GM12878 (cell line): ENCODE data around the gene CHCHD6. TPM values are rescaled to one million over a fixed set of nuclear protein-coding genes. Genes with fewer than 3 reads are reported as not detected.

ENCODE experiments used
- ATAC-seq: fragments of 200-7000 bp; cut with Tn5 transposase; 3 replicates; pipeline ENCODE4 v1.9.1; 2020; ENCODE audit warnings: mild to moderate bottlenecking, moderate library complexity
- BruUV-seq: library from RNA; stranded (reverse); fragments of 400-500 nt; replicated peaks from 2 replicates; lab custom pipeline; 2021; lab: Mats Ljungman, UMichigan
- CTCF ChIA-PET: fragments of 300-600 bp; sonication (Branson Sonifier 250); formaldehyde crosslinking; extraction: SDS; loops from one replicate; lab custom pipeline; 2021; ENCODE audit warnings: inconsistent platforms; lab: Yijun Ruan, JAX
- POLR2A ChIA-PET: fragments of 350-600 bp; formaldehyde crosslinking; extraction: SDS; loops from one replicate; lab custom pipeline; 2021; ENCODE audit warnings: inconsistent platforms; lab: Charles Lee
- RAD21 ChIA-PET: fragments of 300-600 bp; sonication (Branson Sonifier 250); formaldehyde crosslinking; loops from one replicate; lab custom pipeline; 2023; ENCODE audit warnings: antibody characterized with exemption; ENCODE audit not compliant: unreplicated experiment; lab: Charles Lee
- SMC1A ChIA-PET: fragments of 300-600 bp; sonication (Branson Sonifier 250); formaldehyde crosslinking; loops from one replicate; lab custom pipeline; 2023; ENCODE audit not compliant: unreplicated experiment, uncharacterized antibody; lab: Charles Lee
- DNase-seq: peaks from one replicate; pipeline ENCODE4 v3.0.0-alpha.2; 2011; ENCODE audit warnings: low read depth, low spot score
- FAIRE-seq: peaks from 3 replicates; lab custom pipeline; 2011; peaks lifted over from hg19 to GRCh38; lab: Jason Lieb, UNC
- H2AFZ ChIP-seq: 2 replicates; pipeline ENCODE4 v1.6.0; 2011; ENCODE audit warnings: low read depth, low read length, control low read depth; ENCODE audit not compliant: control insufficient read depth
- H3K27ac ChIP-seq: 2 replicates; pipeline ENCODE4 v1.5.1; 2011; ENCODE audit warnings: control low read depth; ENCODE audit not compliant: control insufficient read depth, insufficient read depth
- H3K27me3 ChIP-seq, 2 experiments: replicated peaks in 1 of 2; 2 replicates each; pipeline versions ENCODE4 v1.6.0 to v1.6.1; 2011; ENCODE audit warnings: low read length in 1 of 2; ENCODE audit not compliant: control insufficient read depth in 2 of 2, insufficient read depth in 2 of 2
- H3K36me3 ChIP-seq, 2 experiments: 2 replicates each; pipeline ENCODE4 v1.5.1; 2011; ENCODE audit warnings: low read length in 1 of 2; ENCODE audit not compliant: control insufficient read depth in 2 of 2, insufficient read depth in 2 of 2
- H3K4me1 ChIP-seq: 2 replicates; pipeline ENCODE4 v1.6.1; 2011; ENCODE audit warnings: mild to moderate bottlenecking, low read length, moderate library complexity, mixed read lengths; ENCODE audit not compliant: control insufficient read depth, insufficient read depth
- H3K4me2 ChIP-seq: 2 replicates; pipeline ENCODE4 v1.6.0; 2011; ENCODE audit warnings: control low read depth; ENCODE audit not compliant: control insufficient read depth, insufficient read depth
- H3K4me3 ChIP-seq: fragments of 200-600 bp; sonication (generic); 2 replicates; pipeline ENCODE4 v1.5.1; 2016
- H3K79me2 ChIP-seq: 2 replicates; pipeline ENCODE4 v1.6.0; 2011; ENCODE audit warnings: low read length; ENCODE audit not compliant: control insufficient read depth, insufficient read depth
- H3K9ac ChIP-seq: 2 replicates; pipeline ENCODE4 v1.8.0; 2011; ENCODE audit warnings: low read length, control low read depth, mixed read lengths; ENCODE audit not compliant: control insufficient read depth, insufficient read depth
- H3K9me3 ChIP-seq: replicated peaks from 3 replicates; pipeline ENCODE4 v1.5.1; 2011; ENCODE audit warnings: mild to moderate bottlenecking, low read length; ENCODE audit not compliant: control insufficient read depth, insufficient read depth
- H4K20me1 ChIP-seq: 2 replicates; pipeline ENCODE4 v1.6.0; 2011; ENCODE audit not compliant: control insufficient read depth, insufficient read depth
- CBX5 ChIP-seq: sonication (generic); IDR thresholded peaks from 2 replicates; pipeline ENCODE4 v1.6.1; 2016; ENCODE audit warnings: low read depth, moderate library complexity, mild to moderate bottlenecking, inconsistent platforms
- CHD1 ChIP-seq: IDR thresholded peaks from 2 replicates; pipeline ENCODE4 v1.6.1; 2012; ENCODE audit warnings: low read depth, low read length, improper control_type of control experiment
- EGR1 ChIP-seq, 2 experiments: IDR thresholded peaks; 1 replicate in 1 of 2; 2 replicates in 1 of 2; pipeline ENCODE4 v1.6.1; 2011 to 2012; ENCODE audit warnings: low read depth in 2 of 2, low read length in 2 of 2, borderline replicate concordance in 1 of 2, mild to moderate bottlenecking in 1 of 2, moderate library complexity in 1 of 2
- HDAC2 ChIP-seq: fragments of 200-600 bp; sonication (generic); IDR thresholded peaks from 2 replicates; pipeline ENCODE4 v1.6.1; 2017
- IKZF2 ChIP-seq, 2 experiments: fragments of 450-650 bp; IDR thresholded peaks; 2 replicates each; pipeline ENCODE4 v1.6.1; 2017; ENCODE audit warnings: mild to moderate bottlenecking in 2 of 2, moderate library complexity in 2 of 2
- MXI1 ChIP-seq: fragments of 150-350 bp; IDR thresholded peaks from 2 replicates; pipeline ENCODE4 v1.6.1; 2011; ENCODE audit warnings: low read depth, mild to moderate bottlenecking, inconsistent platforms, low read length, improper control_type of control experiment
- NBN ChIP-seq: fragments of 450-650 bp; IDR thresholded peaks from 2 replicates; pipeline ENCODE4 v1.6.1; 2016
- PBX3 ChIP-seq: IDR thresholded peaks from 2 replicates; pipeline ENCODE4 v1.6.1; 2011; ENCODE audit warnings: mild to moderate bottlenecking, low read depth, low read length, moderate library complexity; ENCODE audit not compliant: insufficient replicate concordance
- POLR2AphosphoS2 ChIP-seq: IDR thresholded peaks from 2 replicates; pipeline ENCODE4 v1.6.1; 2011; ENCODE audit warnings: low read depth, mild to moderate bottlenecking, low read length, improper control_type of control experiment, moderate library complexity
- POU2F2 ChIP-seq: IDR thresholded peaks from 3 replicates; pipeline ENCODE4 v1.6.1; 2011; ENCODE audit warnings: low read depth, mild to moderate bottlenecking, low read length, borderline replicate concordance
- RAD51 ChIP-seq: fragments of 450-650 bp; IDR thresholded peaks from 2 replicates; pipeline ENCODE4 v1.6.1; 2016; ENCODE audit warnings: moderate library complexity, mild to moderate bottlenecking, inconsistent platforms
- SP1 ChIP-seq: IDR thresholded peaks from one replicate; pipeline ENCODE4 v1.6.1; 2011; ENCODE audit warnings: low read depth, low read length
- SREBF2 ChIP-seq: IDR thresholded peaks from 2 replicates; pipeline ENCODE4 v1.6.1; 2012; ENCODE audit warnings: mild to moderate bottlenecking, low read length
- SRF ChIP-seq, 2 experiments: IDR thresholded peaks; 2 replicates each; pipeline ENCODE4 v1.6.1; 2011; ENCODE audit warnings: low read depth in 2 of 2, low read length in 2 of 2, mild to moderate bottlenecking in 1 of 2, moderate library complexity in 1 of 2
- TBL1XR1 ChIP-seq: IDR thresholded peaks from 2 replicates; pipeline ENCODE4 v1.6.1; 2012; ENCODE audit warnings: low read depth, low read length, improper control_type of control experiment
- USF2 ChIP-seq: IDR thresholded peaks from 2 replicates; pipeline ENCODE4 v1.6.1; 2011; ENCODE audit warnings: low read depth, low read length, improper control_type of control experiment, borderline replicate concordance
- ZNF217 ChIP-seq: fragments of 450-650 bp; IDR thresholded peaks from 2 replicates; pipeline ENCODE4 v1.6.1; 2017; ENCODE audit warnings: antibody characterized with exemption, mild to moderate bottlenecking
- ZNF622 ChIP-seq: fragments of 450-650 bp; IDR thresholded peaks from 2 replicates; pipeline ENCODE4 v1.6.1; 2017; ENCODE audit warnings: mild to moderate bottlenecking, inconsistent platforms
- WGBS: methylation state at CpG from one replicate; pipeline ENCODE4 v1.1.6; 2016; ENCODE audit warnings: low lambda C conversion rate; ENCODE audit not compliant: insufficient replicate concordance, insufficient coverage; ENCODE audit errors: missing lambda C conversion rate; 5-methylcytosine and 5-hydroxymethylcytosine counted together
- in situ Hi-C: fragments of 300-500 bp; cut with MboI; formaldehyde crosslinking; loops from 9 replicates; pipeline ENCODE4 v1.14.3; 2018; ENCODE audit warnings: mixed read lengths
- intact Hi-C: fragments of 100-400 bp; cut with micrococcal nuclease; formaldehyde crosslinking; loops from one replicate; pipeline ENCODE4 v1.14.2; 2022; ENCODE audit not compliant: unreplicated experiment
- polyA plus RNA-seq, 11 experiments: library from polyadenylated mRNA; depleted of rRNA in 4 of 11; unstranded in 6 of 11; stranded (reverse) in 5 of 11; fragments of >200 nt; fragmentation: Nextera tagmentation in 4 of 11; fragmentation: Illumina TruSeq in 1 of 11; extraction: Ambion mirVana in 4 of 11; extraction: Trizol in 1 of 11; gene quantifications; 1 replicate in 1 of 11; 2 replicates in 10 of 11; pipeline versions ENCODE4 v1.2.1 to v1.2.3, GENCODE V29; 2011 to 2016; ENCODE audit warnings: inconsistent platforms in 2 of 11, missing spikeins in 2 of 11, low read depth in 1 of 11
- total RNA-seq, 4 experiments: library from RNA; depleted of rRNA in 3 of 4; stranded (reverse); fragments of >200 nt in 3 of 4; fragmentation: Illumina TruSeq in 1 of 4; extraction: Trizol in 1 of 4; gene quantifications; 2 replicates each; pipeline versions ENCODE4 v1.2.1 to v1.2.3, GENCODE V29; 2013 to 2021
- TF ChIP-seq, protein P1 (sequence below): fragments of 450-650 bp; IDR thresholded peaks from 2 replicates; pipeline ENCODE4 v1.6.1; 2016; ENCODE audit warnings: mild to moderate bottlenecking
- TF ChIP-seq, protein P2 (sequence below): IDR thresholded peaks from 2 replicates; pipeline ENCODE4 v1.6.1; 2011; ENCODE audit warnings: borderline replicate concordance, low read depth, mild to moderate bottlenecking, moderate library complexity, low read length; ENCODE audit not compliant: insufficient read depth, poor library complexity, severe bottlenecking

CHCHD6 gene
- total and polyA plus RNA-seq, 10 of the 15 experiments (the other 5 are each of a cell fraction or from before 2014, with no cell fraction given) = 2.7 to 16.7 (median 12.3) TPM

- SMC1A ChIA-PET = interaction anchor here (1.2 to 1.5 kb wide), 2 partner anchors 11 to 16 kb away, joined by 3 read pairs; no protein-coding TSS in a partner anchor
- H3K36me3 ChIP-seq = no peaks in the 10 kb centered on the region
- 96% methylated on average over 2 of the region's 2 CpGs for WGBS
- CTCF ChIA-PET = no interaction called here
- FAIRE-seq (no peak), ATAC-seq (no peak), DNase-seq (no peak)
- H3K4me2 ChIP-seq = no peak overlapping the region
- no peak overlapping the region for H2AFZ ChIP-seq
- H3K4me3 ChIP-seq = no peak overlapping the region
- in situ Hi-C loops (no loop called here), intact Hi-C loops (no loop called here)
- TF ChIP-seq EGR1 (IDR thresholded peaks at IDR 0.05; ENCODE audit: borderline replicate concordance in 1 of 2, low read depth in 2 of 2, low read length in 2 of 2) (no peak), HDAC2 (no peak), NBN (no peak), SREBF2 (no peak), RAD51 (no peak), PBX3 (no peak), CBX5 (no peak), IKZF2 (IDR thresholded peaks at IDR 0.05) (no peak), POU2F2 (no peak), SRF (IDR thresholded peaks at IDR 0.05; ENCODE audit: low read depth in 2 of 2, low read length in 2 of 2) (no peak), MXI1 (no peak), USF2 (no peak), SP1 (no peak), POLR2AphosphoS2 (no peak), CHD1 (no peak), ZNF217 (no peak), ZNF622 (no peak), TBL1XR1 (no peak)
- TF ChIP-seq, protein P1, sequence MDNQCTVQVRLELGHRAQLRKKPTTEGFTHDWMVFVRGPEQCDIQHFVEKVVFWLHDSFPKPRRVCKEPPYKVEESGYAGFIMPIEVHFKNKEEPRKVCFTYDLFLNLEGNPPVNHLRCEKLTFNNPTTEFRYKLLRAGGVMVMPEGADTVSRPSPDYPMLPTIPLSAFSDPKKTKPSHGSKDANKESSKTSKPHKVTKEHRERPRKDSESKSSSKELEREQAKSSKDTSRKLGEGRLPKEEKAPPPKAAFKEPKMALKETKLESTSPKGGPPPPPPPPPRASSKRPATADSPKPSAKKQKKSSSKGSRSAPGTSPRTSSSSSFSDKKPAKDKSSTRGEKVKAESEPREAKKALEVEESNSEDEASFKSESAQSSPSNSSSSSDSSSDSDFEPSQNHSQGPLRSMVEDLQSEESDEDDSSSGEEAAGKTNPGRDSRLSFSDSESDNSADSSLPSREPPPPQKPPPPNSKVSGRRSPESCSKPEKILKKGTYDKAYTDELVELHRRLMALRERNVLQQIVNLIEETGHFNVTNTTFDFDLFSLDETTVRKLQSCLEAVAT = no peak
- TF ChIP-seq, protein P2, sequence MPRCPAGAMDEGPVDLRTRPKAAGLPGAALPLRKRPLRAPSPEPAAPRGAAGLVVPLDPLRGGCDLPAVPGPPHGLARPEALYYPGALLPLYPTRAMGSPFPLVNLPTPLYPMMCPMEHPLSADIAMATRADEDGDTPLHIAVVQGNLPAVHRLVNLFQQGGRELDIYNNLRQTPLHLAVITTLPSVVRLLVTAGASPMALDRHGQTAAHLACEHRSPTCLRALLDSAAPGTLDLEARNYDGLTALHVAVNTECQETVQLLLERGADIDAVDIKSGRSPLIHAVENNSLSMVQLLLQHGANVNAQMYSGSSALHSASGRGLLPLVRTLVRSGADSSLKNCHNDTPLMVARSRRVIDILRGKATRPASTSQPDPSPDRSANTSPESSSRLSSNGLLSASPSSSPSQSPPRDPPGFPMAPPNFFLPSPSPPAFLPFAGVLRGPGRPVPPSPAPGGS = no peak
- POLR2A ChIA-PET = no interaction called here
- RAD21 ChIA-PET = no interaction called here
- BruUV-seq = no TSS peak
- H4K20me1 ChIP-seq = no peaks in the 10 kb centered on the region
- H3K27me3 ChIP-seq = no peaks in the 10 kb centered on the region
- no peak overlapping the region for H3K27ac ChIP-seq
- no peaks in the 10 kb centered on the region for H3K79me2 ChIP-seq
- no peak overlapping the region for H3K9ac ChIP-seq
- no peaks in the 10 kb centered on the region for H3K9me3 ChIP-seq
- H3K4me1 ChIP-seq = no peaks in the 10 kb centered on the region
These were observed 189.6 kb downstream of the CHCHD6 start for GRCh38 chr3:126893651-126894050.
